ENCODE measurements around the gene TTLL5. TPM values are rescaled to one million over a fixed set of nuclear protein-coding genes. Genes with fewer than 3 reads are reported as not detected.
A peak's percentile ranks its signal among the peaks of the same experiment; 100 is the strongest.

TTLL5 gene
- total and polyA plus RNA-seq, 10 of the 15 experiments (the other 5 are each of a cell fraction or from before 2014, with no cell fraction given) = 3.2 to 25.9 (median 13.8) TPM

DNA sequence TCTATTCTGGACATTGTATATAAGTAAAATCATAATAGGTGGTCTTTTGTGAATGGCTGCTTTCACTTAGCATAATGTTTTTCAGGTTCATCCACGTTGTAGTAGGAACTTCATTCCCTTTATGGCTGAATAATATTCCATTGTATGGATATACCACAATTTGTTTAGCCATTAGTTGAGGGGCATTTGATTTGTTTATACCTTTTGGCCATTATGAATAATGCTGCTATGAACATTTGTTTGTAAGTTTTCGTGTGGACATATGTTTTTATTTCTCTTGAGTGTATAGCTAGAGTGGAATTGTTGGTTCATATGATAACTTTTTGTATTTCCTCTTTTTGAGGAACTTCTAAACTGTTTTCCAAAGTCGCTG, 123.3 kb downstream of the TTLL5 start (continued):
- TF ChIP-seq, protein P1, sequence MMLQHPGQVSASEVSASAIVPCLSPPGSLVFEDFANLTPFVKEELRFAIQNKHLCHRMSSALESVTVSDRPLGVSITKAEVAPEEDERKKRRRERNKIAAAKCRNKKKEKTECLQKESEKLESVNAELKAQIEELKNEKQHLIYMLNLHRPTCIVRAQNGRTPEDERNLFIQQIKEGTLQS (IDR thresholded peaks at IDR 0.05; ENCODE audit: borderline replicate concordance, extremely low read depth, low read depth, low read length) = no peak
- TF ChIP-seq ASH2L (IDR thresholded peaks at IDR 0.05; ENCODE audit: borderline replicate concordance, low read depth) = no peak

DNA sequence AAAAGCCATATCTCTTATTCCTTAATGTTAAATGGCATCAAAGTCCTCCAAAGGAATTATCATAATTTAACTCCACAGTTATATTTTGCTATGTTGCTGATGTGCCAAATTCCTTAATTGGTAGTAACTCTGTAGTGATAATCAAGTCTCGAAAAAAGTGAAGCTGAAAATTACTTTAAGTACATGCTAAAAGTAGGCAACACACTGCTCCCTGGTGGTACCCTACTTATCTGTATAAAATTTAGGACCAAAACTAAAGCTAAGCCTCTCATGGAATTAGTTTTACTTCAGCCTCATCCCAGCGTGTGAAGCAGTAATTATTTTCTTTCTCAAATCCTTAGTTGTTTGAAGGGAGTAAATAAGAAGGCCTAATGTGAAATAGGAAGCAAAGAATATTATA, 132.8 kb downstream of the TTLL5 start:
- no peak for DNase-seq (ENCODE audit: low read depth, low spot score)
- FAIRE-seq = no peak
- no peak overlapping the region for H3K4me3 ChIP-seq
- no peak for ATAC-seq
- no peaks in the 10 kb centered on the region for H3K36me3 ChIP-seq (ENCODE audit: control insufficient read depth in 2 of 2, insufficient read depth in 2 of 2, low read length in 1 of 2)
- H4K20me1 ChIP-seq (ENCODE audit: control insufficient read depth, insufficient read depth) = no peaks in the 10 kb centered on the region
- no peak overlapping the region for H3K4me2 ChIP-seq (ENCODE audit: control insufficient read depth, insufficient read depth)
- ChIA-PET SMC1A (ENCODE audit: uncharacterized antibody, unreplicated experiment) (interaction anchor here (1.1 to 3.9 kb wide), 6 partner anchors 11 to 216 kb away, joined by 4 to 44 read pairs (median 6); no protein-coding TSS in a partner anchor), CTCF (interaction anchor here (0.8 to 5.4 kb wide), 12 partner anchors 8 to 216 kb away, joined by 3 to 39 read pairs (median 4); partner anchors contain the start of genes FLVCR2 and TGFB3), RAD21 (ENCODE audit: unreplicated experiment) (interaction anchor here (0.7 to 3.6 kb wide), 4 partner anchors 26 to 488 kb away, joined by 3 to 25 read pairs (median 10); partner anchors contain the start of gene TGFB3), POLR2A (interaction anchor here (0.5 kb wide), 1 partner anchor 84 kb away, joined by 7 read pairs; no protein-coding TSS in a partner anchor)
- no peaks in the 10 kb centered on the region for H3K4me1 ChIP-seq (ENCODE audit: control insufficient read depth, insufficient read depth, low read length)
- BruUV-seq (replicated peaks) = no TSS peak
- TF ChIP-seq, protein P2, sequence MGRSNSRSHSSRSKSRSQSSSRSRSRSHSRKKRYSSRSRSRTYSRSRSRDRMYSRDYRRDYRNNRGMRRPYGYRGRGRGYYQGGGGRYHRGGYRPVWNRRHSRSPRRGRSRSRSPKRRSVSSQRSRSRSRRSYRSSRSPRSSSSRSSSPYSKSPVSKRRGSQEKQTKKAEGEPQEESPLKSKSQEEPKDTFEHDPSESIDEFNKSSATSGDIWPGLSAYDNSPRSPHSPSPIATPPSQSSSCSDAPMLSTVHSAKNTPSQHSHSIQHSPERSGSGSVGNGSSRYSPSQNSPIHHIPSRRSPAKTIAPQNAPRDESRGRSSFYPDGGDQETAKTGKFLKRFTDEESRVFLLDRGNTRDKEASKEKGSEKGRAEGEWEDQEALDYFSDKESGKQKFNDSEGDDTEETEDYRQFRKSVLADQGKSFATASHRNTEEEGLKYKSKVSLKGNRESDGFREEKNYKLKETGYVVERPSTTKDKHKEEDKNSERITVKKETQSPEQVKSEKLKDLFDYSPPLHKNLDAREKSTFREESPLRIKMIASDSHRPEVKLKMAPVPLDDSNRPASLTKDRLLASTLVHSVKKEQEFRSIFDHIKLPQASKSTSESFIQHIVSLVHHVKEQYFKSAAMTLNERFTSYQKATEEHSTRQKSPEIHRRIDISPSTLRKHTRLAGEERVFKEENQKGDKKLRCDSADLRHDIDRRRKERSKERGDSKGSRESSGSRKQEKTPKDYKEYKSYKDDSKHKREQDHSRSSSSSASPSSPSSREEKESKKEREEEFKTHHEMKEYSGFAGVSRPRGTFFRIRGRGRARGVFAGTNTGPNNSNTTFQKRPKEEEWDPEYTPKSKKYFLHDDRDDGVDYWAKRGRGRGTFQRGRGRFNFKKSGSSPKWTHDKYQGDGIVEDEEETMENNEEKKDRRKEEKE (IDR thresholded peaks at IDR 0.05) = no peak
- no peak for TF ChIP-seq NFXL1 (IDR thresholded peaks at IDR 0.05; ENCODE audit: borderline replicate concordance)
- TF ChIP-seq, protein P3, sequence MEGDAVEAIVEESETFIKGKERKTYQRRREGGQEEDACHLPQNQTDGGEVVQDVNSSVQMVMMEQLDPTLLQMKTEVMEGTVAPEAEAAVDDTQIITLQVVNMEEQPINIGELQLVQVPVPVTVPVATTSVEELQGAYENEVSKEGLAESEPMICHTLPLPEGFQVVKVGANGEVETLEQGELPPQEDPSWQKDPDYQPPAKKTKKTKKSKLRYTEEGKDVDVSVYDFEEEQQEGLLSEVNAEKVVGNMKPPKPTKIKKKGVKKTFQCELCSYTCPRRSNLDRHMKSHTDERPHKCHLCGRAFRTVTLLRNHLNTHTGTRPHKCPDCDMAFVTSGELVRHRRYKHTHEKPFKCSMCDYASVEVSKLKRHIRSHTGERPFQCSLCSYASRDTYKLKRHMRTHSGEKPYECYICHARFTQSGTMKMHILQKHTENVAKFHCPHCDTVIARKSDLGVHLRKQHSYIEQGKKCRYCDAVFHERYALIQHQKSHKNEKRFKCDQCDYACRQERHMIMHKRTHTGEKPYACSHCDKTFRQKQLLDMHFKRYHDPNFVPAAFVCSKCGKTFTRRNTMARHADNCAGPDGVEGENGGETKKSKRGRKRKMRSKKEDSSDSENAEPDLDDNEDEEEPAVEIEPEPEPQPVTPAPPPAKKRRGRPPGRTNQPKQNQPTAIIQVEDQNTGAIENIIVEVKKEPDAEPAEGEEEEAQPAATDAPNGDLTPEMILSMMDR (IDR thresholded peaks at IDR 0.05 in 2 of 3, conservative IDR thresholded peaks at IDR 0.05 in 1 of 3; ENCODE audit: control insufficient read depth in 2 of 3, extremely low read depth in 1 of 3, insufficient read depth in 1 of 3, low read depth in 3 of 3, low read length in 3 of 3) = peak in 2 of 3 experiments; percentile 6 to 17; a peak in 2 of 6 replicates
- no peak overlapping the region for H3K27ac ChIP-seq (ENCODE audit: control insufficient read depth, insufficient read depth)
- WGBS (ENCODE audit: insufficient coverage, insufficient replicate concordance, low lambda C conversion rate, missing lambda C conversion rate) = 89% methylated on average over 2 of the region's 2 CpGs
- intact Hi-C loops (cut with micrococcal nuclease; ENCODE audit: unreplicated experiment) = no loop called here
- in situ Hi-C loops (cut with MboI) = no loop called here
- H3K27me3 ChIP-seq (replicated peaks in 1 of 2; ENCODE audit: control insufficient read depth in 2 of 2, insufficient read depth in 2 of 2, low read length in 1 of 2) = no peaks in the 10 kb centered on the region
- H3K9me3 ChIP-seq (replicated peaks; ENCODE audit: control insufficient read depth, insufficient read depth, low read length) = no peaks in the 10 kb centered on the region
- H3K79me2 ChIP-seq (ENCODE audit: control insufficient read depth, insufficient read depth, low read length) = no peaks in the 10 kb centered on the region
- no peak overlapping the region for H2AFZ ChIP-seq (ENCODE audit: control insufficient read depth, low read depth, low read length)
- H3K9ac ChIP-seq (ENCODE audit: control insufficient read depth, insufficient read depth, low read length) = no peak overlapping the region
